DMS53 (cell line): ENCODE results near the gene OR6N2.
A peak's percentile ranks its signal among the peaks of the same experiment; 100 is the strongest.

Source experiments
- DNase-seq: peaks from one replicate; lab custom pipeline; 2025; lab: John Stamatoyannopoulos, UW

Gene OR6N2, protein sequence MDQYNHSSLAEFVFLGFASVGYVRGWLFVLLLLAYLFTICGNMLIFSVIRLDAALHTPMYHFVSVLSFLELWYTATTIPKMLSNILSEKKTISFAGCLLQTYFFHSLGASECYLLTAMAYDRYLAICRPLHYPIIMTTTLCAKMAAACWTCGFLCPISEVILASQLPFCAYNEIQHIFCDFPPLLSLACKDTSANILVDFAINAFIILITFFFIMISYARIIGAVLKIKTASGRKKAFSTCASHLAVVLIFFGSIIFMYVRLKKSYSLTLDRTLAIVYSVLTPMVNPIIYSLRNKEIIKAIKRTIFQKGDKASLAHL

DNA sequence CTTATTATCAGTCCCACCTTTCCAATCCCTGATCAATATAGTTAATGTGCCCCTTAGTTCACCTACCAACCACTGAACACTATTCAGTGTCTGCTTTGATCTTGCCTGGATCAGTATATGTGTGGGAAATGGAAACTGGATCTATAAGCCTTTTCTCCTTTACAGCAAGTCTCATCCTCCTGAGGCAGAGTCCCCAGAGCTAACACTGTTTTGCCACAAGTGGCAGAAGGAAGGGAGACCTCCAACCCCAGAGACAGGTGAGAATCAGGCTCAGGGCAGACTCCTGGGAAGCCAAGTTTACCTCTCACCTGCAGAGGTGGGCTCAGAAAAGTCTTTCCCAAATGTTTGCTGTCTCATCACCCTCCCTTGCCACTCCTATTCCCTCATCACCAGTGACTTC, at the start of gene OR6N2:
Gene OR6N2, minus strand, starts transcription at position 101 of the 400 bp plus-strand sequence. CDS start 3,569 bp downstream, outside the sequence.
- no peak for DNase-seq

DNA sequence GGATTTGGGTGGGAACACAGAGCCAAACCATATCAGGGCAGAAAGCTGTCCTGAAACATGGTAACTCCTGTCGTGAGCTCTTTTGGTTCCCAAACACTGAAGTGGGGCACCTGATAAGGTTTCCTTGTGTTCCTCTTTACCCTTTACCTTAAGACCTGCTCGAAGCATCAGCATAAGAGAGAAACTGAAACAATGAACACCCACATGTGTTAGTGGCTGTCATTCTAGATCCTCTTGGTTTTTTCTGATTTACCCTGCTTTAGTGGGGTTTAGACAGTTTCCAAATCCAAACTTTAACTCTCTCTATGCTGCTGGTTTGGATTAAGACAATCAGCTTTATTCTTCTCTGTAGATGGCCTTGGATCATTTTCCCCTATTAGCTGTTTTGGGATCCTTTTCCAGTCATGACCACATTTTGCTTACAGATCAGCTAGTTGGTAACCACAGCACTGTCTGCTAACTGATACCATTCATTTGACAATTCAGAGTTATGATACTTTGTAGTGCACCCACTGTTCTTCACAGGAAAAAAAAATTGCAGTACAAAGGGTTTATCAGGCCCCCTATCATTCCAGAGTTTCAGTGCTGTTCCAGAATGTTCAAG, 49.2 kb upstream of the OR6N2 start:
- DNase-seq: no peak

DNA sequence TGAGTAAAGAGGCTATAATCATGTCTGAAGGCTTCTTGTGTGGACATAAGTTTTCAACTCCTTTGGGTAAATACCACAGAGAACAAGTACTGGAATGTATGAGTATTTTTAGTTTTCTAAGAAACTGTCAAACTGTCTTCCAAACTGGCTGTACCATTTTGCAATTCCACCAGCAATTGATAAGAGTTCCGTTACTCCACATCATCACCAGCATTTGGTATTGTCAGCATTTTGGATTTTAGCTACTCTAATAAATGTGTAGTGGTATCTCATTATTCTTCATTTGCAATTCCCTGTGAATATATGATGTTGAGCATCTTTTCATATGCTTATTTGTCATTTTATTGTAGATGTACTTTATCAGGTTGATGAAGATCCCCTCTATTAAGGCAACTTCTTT, 40.7 kb upstream of the OR6N2 start:
- no peak for DNase-seq

DNA sequence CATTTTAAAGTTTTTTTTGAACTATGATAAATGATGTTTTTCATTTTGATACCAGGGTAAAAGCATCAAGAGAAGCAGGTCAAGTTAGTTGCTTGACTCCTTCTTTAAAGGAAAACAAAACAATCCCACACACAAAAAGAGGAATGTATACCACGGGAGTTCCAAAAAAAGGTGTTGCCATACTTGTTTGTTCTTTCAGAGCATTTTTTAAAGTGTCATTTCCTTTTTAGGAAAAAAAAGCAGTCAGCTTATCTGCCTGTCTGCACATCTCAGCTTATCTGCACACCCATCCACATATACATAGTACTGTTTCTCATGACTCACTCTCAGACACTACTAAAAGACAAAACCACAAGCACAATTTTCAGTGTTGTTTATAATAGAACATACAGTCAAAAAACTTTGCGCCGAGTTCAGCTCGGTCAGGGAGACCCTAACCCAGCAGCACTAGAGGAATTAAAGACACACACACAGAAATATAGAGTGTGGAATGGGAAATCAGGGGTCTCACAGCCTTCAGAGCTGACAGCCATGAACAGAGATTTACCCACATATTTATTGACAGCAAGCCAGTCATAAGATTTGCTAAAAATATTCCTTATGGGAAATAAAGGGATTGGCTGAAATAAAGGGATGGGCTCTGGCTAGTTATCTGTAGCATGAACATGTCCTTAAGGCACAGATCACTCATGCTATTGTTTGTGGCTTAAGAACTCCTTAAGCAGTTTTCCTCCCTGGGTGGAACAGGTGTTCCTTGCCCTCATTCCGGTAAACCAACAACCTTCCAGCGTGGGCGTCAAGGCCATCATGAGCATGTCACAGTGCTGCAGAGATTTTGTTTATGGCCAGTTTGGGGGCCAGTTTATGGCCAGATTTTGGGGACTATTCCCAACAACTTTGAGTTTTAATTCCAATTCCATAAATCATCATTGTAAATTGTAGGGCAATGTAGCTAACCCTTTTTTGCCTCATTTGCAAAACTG, 38.7 kb upstream of the OR6N2 start:
- DNase-seq: no peak

DNA sequence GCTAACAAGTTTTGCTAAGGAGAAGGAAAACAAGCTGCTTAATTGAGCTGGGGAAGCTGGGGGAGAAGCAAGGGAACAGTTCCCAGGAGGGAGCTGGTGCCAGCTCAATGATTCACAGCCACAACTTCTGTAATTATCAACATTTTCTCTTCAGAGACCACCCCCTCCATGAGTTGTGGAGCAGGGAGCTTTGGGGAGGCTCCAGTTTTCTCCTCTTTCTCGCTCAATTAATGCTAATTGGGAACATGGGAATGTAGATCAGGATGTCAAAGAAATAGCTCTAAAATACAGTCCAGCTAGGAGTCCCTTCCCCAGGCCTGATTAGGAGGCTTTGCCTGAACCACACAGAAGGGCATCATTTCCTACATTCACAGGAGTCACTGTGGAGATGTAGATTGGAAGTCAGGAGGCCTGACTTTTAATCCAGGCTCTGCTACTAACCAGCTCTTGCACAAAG, 38.0 kb upstream of the OR6N2 start:
- DNase-seq: no peak

DNA sequence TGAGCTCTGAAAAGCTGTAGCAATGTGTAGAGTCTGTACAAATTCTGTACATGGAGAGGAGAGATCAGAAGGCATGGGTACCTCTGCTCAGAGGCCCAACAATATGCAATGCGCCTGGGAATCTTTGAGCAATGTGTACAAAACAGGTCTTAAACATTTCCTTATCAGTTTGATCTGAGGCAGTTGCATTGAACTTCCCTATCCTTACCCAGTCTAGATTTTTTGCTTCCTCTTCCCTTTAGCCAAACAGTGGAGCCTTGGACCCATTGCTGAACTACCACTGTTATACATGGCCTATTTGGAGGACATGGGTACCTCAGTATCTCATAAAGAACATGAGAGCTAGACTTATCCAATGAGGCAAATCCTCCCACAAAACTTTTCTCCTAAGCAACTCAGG, 37.6 kb upstream of the OR6N2 start:
- no peak for DNase-seq

DNA sequence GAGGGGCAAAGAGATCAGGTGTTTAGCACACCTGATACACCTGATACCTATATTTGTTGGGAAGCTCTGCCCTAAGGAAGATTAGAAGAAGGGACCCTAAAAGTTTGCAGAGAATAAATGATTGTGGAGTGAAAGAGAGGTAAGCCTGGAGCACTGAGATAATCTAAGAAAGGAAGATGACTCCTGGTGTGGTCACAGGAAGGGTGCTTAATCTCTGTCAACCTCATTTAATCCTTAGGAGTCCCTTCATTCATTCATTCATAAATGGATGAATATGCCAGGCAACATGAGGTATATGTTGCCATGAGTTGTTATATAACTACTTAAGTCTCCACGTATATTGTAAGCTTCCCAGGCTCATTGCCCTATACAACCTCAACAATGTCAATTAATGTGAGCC, 34.0 kb upstream of the OR6N2 start:
- no peak for DNase-seq

DNA sequence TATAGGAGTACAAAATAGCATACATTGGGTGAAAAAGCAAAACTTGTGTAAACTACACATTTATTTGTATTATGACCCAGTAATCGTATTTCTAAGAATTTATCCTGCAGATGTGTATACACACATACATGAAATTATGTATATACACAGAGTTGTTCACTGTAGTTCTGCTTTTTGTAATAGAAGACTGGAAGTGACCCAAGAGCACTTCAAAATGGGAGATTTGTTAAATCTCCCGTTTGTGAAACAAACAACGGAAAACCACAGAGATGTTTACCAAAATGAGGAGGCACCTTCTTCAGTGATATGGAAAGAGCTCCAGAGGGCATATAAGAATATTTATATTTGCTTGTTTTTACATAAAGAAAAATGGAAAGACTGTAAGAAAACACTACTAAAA, 32.2 kb upstream of the OR6N2 start:
- DNase-seq: no peak

DNA sequence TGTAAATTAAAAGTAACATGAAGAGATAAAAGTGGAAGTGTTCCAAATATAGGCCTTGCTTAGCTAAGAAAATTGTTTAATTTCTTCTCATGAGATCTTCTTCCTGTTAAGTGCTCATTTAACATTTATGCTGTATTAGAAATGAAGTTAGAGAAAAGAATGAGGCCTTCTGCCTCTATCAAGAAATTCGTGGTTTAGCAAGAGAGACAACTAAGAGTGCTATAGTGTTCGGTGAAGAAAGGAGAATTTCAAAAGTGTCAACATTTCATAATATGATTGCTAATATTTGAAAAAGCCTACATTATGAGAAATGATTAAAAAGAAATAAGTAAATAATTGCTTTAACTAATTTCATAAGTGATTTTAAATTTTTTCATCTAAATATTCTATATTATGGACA, 31.3 kb upstream of the OR6N2 start:
- no peak for DNase-seq

DNA sequence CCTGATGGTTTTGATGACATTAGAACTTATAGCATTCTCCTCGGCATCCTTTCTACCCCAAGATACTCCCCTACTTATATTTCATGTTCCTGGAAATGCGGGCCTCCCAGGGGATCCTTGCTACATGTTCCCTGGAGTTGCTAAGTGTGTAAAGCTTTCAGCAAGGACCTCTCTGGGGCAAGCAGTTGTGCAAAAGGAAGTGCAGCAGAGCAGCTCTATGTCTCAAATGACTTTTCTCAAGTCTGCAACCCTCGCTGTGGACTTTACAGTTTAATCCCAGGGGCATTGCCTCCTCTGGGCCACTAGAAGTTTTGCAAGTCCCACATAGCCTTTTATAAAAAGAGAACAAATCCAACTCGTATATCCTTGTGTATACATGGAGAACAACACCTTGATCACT, 29.3 kb upstream of the OR6N2 start:
- DNase-seq: no peak

DNA sequence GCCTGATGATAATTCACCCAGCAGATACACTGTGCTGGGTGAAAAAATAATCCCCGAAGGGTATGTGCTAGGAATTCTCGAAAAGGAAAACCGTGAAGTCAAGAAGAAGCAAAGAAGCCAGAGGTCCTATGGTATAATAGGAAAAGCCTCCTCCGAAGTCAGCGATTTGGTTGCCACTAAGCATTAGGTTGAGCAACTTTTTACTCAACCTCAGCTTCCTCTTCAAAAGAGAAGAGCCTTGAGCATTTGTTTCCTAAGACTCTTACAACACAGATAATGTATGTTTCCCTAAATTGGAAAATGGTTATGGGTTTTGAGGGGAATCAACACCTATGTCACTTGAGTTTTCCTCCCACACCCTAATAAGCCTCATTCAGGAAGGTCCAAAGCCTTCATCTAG, 28.9 kb upstream of the OR6N2 start:
- DNase-seq: no peak

DNA sequence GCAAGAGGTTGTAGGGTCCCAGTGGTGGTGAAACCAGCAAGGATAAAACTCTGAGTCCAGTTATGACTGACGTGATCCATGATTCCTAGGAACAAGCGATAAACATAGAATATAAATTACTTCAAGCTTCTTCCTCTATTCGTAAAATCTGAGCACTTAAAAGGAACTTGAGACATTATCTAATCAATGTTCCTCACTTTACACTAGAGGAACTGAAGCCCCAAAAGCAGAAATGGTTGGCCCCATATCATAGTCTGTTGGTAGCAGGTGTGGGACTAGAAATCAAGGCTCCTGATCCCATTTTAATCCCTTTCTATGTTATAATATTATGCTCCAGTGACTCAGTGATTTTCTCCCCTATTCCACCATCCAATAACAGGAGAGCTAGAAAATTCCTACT, 28.3 kb upstream of the OR6N2 start:
- no peak for DNase-seq

DNA sequence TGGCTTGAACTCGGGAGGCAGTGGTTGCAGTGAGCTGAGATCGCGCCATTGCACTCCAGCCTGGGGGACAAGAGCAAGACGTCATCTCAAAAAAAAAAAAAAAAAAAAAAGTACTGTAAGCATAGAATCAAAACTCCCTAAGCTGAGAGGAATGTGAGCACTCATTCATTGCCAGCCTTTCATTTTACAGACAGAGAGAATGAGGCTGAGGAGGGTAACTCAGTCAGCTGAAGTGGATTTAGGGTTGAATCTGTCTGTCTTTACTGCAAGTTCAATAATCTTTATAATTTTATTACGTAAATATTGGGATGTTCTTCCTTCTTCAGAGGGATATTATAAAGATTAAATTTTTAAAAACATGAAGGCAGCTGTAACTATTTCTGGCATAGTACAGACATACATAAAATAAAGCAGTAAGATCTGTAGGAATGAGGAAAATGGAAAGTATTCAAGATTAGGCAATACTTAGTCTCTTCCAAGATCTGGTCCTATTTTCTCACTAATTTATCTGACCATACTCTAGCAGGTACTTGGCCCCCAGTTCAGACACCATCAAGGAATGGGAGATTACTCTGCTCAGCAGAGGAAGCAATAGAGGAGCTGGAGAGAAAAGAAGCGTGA, 26.0 kb upstream of the OR6N2 start:
- no peak for DNase-seq

DNA sequence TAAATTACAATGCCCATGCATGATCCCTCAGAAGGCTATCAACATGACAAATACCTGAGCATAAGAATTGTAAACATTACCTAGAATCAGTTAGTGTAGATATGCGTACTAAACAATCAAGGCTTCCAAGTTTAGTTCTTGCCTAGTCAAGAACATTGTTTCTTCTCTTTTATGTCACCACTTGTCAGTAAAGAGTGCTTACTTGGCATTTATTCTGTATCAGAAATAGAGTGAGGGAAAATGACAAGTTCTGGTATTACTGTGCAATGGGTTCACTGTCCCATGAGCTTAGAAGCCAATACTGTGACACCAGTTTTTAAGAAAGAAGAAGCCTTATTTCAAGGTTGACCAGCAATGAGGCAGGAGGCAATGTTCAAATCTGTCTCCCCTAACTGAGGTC, 22.7 kb upstream of the OR6N2 start:
- DNase-seq: no peak

DNA sequence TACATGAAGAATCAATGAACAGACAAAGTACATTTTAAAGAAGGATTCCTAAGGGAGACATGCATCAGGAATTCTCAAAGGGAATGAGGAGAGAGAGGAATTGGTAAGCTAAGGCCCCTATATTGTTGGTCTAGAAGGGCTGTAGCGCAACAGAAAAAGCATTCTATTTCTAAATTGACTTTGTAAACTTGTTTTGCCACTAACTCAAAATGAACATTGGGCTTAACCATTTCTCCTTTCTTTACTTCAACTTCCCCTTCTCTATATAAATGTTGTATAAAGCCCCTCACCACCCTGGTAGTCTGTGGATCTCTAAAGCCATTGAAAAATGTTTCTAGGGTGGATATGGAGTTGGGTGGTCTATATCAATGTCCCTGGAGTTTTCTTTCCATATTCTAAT, 20.4 kb upstream of the OR6N2 start:
- DNase-seq: no peak

DNA sequence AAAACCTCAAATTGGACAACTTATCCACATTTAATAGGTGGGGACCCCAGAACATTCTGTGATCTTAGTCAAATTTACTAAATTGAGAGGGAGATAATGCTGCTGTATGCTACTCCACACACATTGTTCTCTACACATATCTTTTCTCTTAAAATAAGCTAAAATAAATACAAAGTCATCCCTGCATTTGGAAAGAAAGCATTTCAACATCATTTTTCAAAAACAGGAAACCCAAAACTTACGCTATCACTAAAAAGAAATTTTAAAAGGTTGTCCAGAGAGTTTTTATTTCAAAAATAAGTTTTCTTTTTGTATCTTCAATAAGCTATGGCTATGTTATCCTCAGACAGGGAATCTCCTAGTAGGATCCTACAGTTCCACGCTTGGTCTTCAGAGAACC, 19.5 kb upstream of the OR6N2 start:
- DNase-seq: no peak

DNA sequence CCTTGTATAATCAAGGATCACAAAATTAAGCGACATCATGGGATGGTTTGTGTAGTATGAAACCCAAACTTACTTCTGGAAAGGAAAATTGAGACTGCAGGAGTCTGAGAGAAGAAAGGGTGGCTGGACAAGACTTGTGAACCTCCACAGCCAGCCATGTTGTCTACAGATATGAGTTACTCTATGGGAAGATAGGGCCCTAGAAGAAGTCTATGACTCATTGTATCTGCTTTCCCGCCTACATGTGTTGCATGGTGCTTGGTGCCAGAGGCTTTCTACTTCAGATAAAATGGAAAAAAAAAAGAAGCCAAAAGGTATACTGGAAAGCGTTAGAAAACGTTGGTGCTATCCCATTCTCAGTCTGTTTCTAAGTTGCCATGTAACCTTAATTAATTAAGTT, 18.7 kb upstream of the OR6N2 start:
- DNase-seq: peak; percentile 5

DNA sequence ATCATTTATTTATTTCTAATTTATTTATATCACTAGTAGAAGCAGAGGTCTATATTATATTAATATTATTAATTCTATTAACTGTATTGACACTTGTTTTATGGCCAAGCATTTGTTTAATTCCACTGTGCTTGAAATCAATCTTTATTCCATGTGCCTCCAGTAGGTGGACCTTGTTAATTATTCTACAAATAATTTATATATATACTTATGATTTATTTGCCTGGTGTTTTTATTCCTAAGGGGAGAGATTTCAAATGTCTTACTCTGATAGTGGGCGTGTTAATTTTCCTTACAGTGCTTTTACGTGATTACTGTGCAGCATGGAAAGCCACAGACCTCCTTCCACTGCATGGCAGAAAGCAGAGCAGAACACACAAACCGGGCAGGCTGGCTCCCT, 17.5 kb upstream of the OR6N2 start:
- DNase-seq: peak; percentile 13

DNA sequence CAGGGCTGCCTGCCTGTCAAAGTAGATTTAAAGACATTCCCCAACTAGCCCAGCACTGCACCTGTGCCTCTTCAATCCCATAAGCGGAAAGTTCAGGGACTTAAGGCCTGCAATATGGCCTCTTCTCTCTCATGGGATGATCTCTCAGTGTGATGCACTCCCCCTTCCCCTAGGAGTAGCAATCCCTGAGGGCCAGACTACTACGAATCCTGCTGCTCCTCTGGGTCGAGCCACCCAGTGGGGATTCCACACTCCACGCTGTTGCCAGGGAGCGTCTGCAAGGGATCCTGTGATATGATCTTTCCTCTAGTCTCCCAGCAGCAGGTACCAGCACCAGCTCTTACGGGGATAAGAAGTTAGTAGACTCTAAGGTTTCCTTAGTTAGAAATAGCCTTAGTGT, 13.2 kb upstream of the OR6N2 start:
- no peak for DNase-seq

DNA sequence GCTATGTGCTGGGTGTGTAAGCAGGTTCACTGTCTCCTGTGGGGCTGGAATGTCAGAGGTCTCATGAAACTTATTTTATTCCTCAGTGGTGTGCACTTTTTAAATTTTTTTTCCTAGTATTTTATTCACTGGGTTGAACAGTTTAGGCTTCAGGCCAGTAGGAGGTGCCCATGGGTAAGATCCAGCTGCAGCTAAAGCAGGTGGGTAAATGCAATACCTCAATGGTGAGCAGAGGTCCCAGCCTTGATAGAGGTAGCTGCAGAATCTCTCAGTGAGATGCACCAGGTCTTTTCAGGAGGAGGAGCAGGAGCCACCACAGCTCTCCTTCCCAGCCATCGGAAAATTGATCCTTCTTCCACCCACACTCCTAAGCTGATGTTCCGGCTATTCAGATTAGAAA, 12.6 kb upstream of the OR6N2 start:
- peak; percentile 47 for DNase-seq

DNA sequence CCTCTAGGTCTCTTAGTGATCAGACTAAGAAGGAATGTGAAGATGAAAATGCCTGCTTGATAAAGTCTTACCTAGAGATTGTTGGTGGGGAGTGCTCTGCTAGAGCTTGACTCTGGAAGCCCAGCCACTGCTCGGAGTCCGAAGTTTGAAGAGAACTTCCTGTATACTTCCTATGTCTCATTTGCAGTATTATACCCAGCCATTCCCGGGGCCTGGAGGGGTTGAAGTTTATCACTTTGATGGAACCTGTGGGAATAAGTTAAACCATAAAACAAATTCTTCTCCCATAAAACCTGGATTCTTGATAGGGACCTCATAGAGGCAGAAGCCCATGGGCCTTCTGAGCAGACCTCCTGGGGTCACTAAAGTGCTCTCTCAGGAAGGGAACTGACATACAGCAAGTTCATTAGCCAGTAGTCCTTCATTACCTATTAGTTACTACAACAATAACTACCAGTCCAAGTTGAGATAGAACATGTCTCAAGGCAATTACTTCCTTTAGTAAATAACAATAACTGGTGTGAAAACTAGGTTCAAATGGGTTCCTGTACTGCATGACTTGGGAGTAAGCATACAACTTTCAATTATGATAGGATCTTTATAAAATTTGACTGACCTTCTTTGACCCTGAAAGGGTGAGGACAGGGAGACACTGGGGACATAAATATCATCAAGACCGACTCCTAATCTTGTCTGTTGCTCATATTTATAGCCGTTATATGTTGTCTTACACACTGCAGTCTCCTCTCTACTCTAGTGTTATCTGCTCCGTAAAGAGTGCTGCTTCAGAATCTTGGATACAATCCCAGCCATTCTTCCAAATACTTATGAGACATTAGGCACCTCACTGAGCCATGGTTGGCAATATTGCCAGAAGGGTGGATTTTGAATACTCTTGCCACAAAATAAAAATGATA, 8.8 kb downstream of the OR6N2 start, which contains the start of gene OR6N1:
Gene OR6N1, minus strand, starts transcription at position 246 of the 917 bp plus-strand sequence. CDS start 5,513 bp downstream, outside the sequence.
- DNase-seq: no peak
